Endodermal cell (in vitro differentiated cells): Measurements from ENCODE around the gene ADIG. TPM values are rescaled to one million over a fixed set of nuclear protein-coding genes. Genes with fewer than 3 reads are reported as not detected.
A peak's percentile ranks its signal among the peaks of the same experiment; 100 is the strongest.

Source experiments
- DNase-seq: peaks from one replicate; pipeline ENCODE4 v3.0.0-alpha.2; 2017
- H3K27ac ChIP-seq: 2 replicates; pipeline ENCODE4 v1.5.1; 2013; ENCODE audit warnings: mild to moderate bottlenecking, low read depth, low read length, moderate library complexity
- H3K27me3 ChIP-seq: 2 replicates; pipeline ENCODE4 v1.6.1; 2013; ENCODE audit warnings: mild to moderate bottlenecking, low read length, moderate library complexity; ENCODE audit not compliant: insufficient read depth, control insufficient read depth, poor library complexity, severe bottlenecking
- H3K36me3 ChIP-seq: 2 replicates; pipeline ENCODE4 v1.7.0; 2013; ENCODE audit warnings: mild to moderate bottlenecking, low read length, moderate library complexity; ENCODE audit not compliant: control insufficient read depth, insufficient read depth
- H3K4me1 ChIP-seq: one replicate; pipeline ENCODE4 v1.7.0; 2013; ENCODE audit warnings: low read length; ENCODE audit not compliant: control insufficient read depth, insufficient read depth
- H3K4me3 ChIP-seq: 2 replicates; pipeline ENCODE4 v1.5.1; 2013; ENCODE audit warnings: mild to moderate bottlenecking, low read length, moderate library complexity
- H3K9ac ChIP-seq: 2 replicates; pipeline ENCODE4 v1.6.1; 2013; ENCODE audit warnings: mild to moderate bottlenecking, low read length, moderate library complexity; ENCODE audit not compliant: poor library complexity, severe bottlenecking; ENCODE audit errors: extremely low read depth
- H3K9me3 ChIP-seq: 2 replicates; pipeline ENCODE4 v1.6.1; 2013; ENCODE audit warnings: mild to moderate bottlenecking, low read length, moderate library complexity; ENCODE audit not compliant: control insufficient read depth
- H3K27ac Mint-ChIP-seq: 2 replicates; pipeline ENCODE4 v1.8.0; 2020; ENCODE audit warnings: mixed read lengths
- H3K27me3 Mint-ChIP-seq: 2 replicates; pipeline ENCODE4 v1.8.0; 2021; ENCODE audit warnings: mild to moderate bottlenecking, mixed read lengths; ENCODE audit not compliant: insufficient read depth
- H3K36me3 Mint-ChIP-seq: 2 replicates; pipeline ENCODE4 v1.8.0; 2020; ENCODE audit warnings: low read depth, mixed read lengths
- H3K4me1 Mint-ChIP-seq: 2 replicates; pipeline ENCODE4 v1.8.0; 2020; ENCODE audit warnings: mixed read lengths
- H3K4me3 Mint-ChIP-seq: 2 replicates; pipeline ENCODE4 v1.8.0; 2020; ENCODE audit warnings: mild to moderate bottlenecking, moderate library complexity, mixed read lengths
- H3K9me3 Mint-ChIP-seq: 2 replicates; pipeline ENCODE4 v1.8.0; 2020; ENCODE audit warnings: mild to moderate bottlenecking, mixed read lengths
- CTCF ChIP-seq: fragments of 200-600 bp; sonication (generic); conservative IDR thresholded peaks from 2 replicates; pipeline ENCODE4 v1.5.0; 2021; ENCODE audit warnings: antibody characterized with exemption, mild to moderate bottlenecking
- WGBS, 2 experiments: methylation state at CpG; one replicate each; pipeline versions ENCODE4 v1.1.5 to v1.1.7; 2013; ENCODE audit warnings: missing lambda C conversion rate in 2 of 2, mixed read lengths in 1 of 2; ENCODE audit not compliant: insufficient coverage in 1 of 2, insufficient read length in 1 of 2; 5-methylcytosine and 5-hydroxymethylcytosine counted together
- total RNA-seq, 2 donors: library from RNA; stranded (reverse); fragmentation: NEBNext Ultra II Directional in 1 of 2; extraction: Animal tissue kit (Norgen Biotek cat#: 25700) in 1 of 2; gene quantifications; 2 replicates in 1 of 2; 3 replicates in 1 of 2; pipeline ENCODE4 v1.2.1, GENCODE V29; 2021

ADIG gene
- total RNA-seq, 2 donors from 2014 or later, result not detected

GRCh38 chr20:38631155-38632022 is 50.4 kb downstream of the ADIG start:
- no peak overlapping the region for H3K27ac Mint-ChIP-seq
- H3K4me3 Mint-ChIP-seq, result no peak overlapping the region

GRCh38 chr20:38633577-38634093 is 52.6 kb downstream of the ADIG start:
- peak; percentile 95 for DNase-seq
- no peak overlapping the region for H3K4me3 Mint-ChIP-seq
- Histone ChIP-seq H3K4me1 (no peaks in the 10 kb centered on the region), H3K9me3 (no peaks in the 10 kb centered on the region), H3K4me3 (no peak overlapping the region), H3K36me3 (peaks cover 20% of the 10 kb centered on the region), H3K27ac (no peak overlapping the region), H3K9ac (no peak overlapping the region), H3K27me3 (no peaks in the 10 kb centered on the region)
- H3K4me1 Mint-ChIP-seq, result peaks cover 14% of the 10 kb centered on the region
- no peaks in the 10 kb centered on the region for H3K27me3 Mint-ChIP-seq
- TF ChIP-seq CTCF, result peak; percentile 93
- H3K36me3 Mint-ChIP-seq, result peaks cover 57% of the 10 kb centered on the region
- H3K27ac Mint-ChIP-seq, result no peak overlapping the region
- peaks cover 1% of the 10 kb centered on the region for H3K9me3 Mint-ChIP-seq
- 52 to 64% methylated on average over 9 to 13 of the region's 13 CpGs for WGBS, 2 experiments

More at GRCh38 chr20:38631155-38632022, 50.4 kb downstream of the ADIG start:
- no peaks in the 10 kb centered on the region for H3K27me3 ChIP-seq
- no peak overlapping the region for H3K27ac ChIP-seq
- 54 to 77% methylated on average over 3 to 5 of the region's 5 CpGs for WGBS, 2 experiments
- H3K36me3 ChIP-seq, result peaks cover 24% of the 10 kb centered on the region
- H3K4me3 ChIP-seq, result no peak overlapping the region
- H3K4me1 Mint-ChIP-seq, result peaks cover 14% of the 10 kb centered on the region
- H3K4me1 ChIP-seq, result no peaks in the 10 kb centered on the region
- peaks cover 57% of the 10 kb centered on the region for H3K36me3 Mint-ChIP-seq
- H3K9me3 ChIP-seq, result no peaks in the 10 kb centered on the region
- H3K9ac ChIP-seq, result no peak overlapping the region
- H3K27me3 Mint-ChIP-seq, result no peaks in the 10 kb centered on the region
- no peak for DNase-seq
- peaks cover 1% of the 10 kb centered on the region for H3K9me3 Mint-ChIP-seq
- no peak for TF ChIP-seq CTCF

- H3K4me3 Mint-ChIP-seq, result no peak overlapping the region
- no peak overlapping the region for H3K27ac ChIP-seq
- no peak for TF ChIP-seq CTCF
- H3K9me3 Mint-ChIP-seq, result peaks cover 1% of the 10 kb centered on the region
- DNase-seq, result no peak
- H3K4me1 Mint-ChIP-seq, result peaks cover 4% of the 10 kb centered on the region
- no peaks in the 10 kb centered on the region for H3K27me3 Mint-ChIP-seq
- 71 to 85% methylated on average over 2 to 3 of the region's 3 CpGs for WGBS, 2 experiments
- H3K4me1 ChIP-seq, result no peaks in the 10 kb centered on the region
- peaks cover 55% of the 10 kb centered on the region for H3K36me3 Mint-ChIP-seq
- no peaks in the 10 kb centered on the region for H3K9me3 ChIP-seq
- no peaks in the 10 kb centered on the region for H3K27me3 ChIP-seq
- no peak overlapping the region for H3K4me3 ChIP-seq
- no peak overlapping the region for H3K27ac Mint-ChIP-seq
- no peak overlapping the region for H3K9ac ChIP-seq
- peaks cover 30% of the 10 kb centered on the region for H3K36me3 ChIP-seq
Measured at GRCh38 chr20:38635721-38636288, 54.8 kb downstream of the ADIG start.

Other genes with a start within 250 kb of the ADIG start
- gene LBP, start 234.7 kb upstream of the ADIG start, total RNA-seq, result under 1 TPM in 1 of 2 donors, not detected in 1; 0.18 TPM
- gene SNHG17, start 145.9 kb upstream of the ADIG start, total RNA-seq, result 10 to 100 TPM; 36.7 to 45.9 TPM
- gene RALGAPB, start 108.4 kb upstream of the ADIG start, total RNA-seq, result 10 to 100 TPM; 38.3 to 45.5 TPM
- 10 to 100 TPM in 1 of 2 donors, 1 to 10 TPM in 1; 5.5 to 18.5 TPM for gene ARHGAP40, start 20.6 kb downstream of the ADIG start, total RNA-seq
- gene SLC32A1, start 143.3 kb downstream of the ADIG start, total RNA-seq, result not detected
- 10 to 100 TPM in 1 of 2 donors, 1 to 10 TPM in 1; 7.9 to 11.2 TPM for gene ACTR5, start 167.3 kb downstream of the ADIG start, total RNA-seq
- gene PPP1R16B, start 224.5 kb downstream of the ADIG start, total RNA-seq, result 10 to 100 TPM in 1 of 2 donors, 1 to 10 TPM in 1; 6.7 to 15.3 TPM